Keratinocyte (primary cell): Measurements from ENCODE around the gene SLC39A10.

Experiments used
- CTCF ChIP-seq, 3 experiments: IDR thresholded peaks in 1 of 3; conservative IDR thresholded peaks in 1 of 3; optimal IDR thresholded peaks in 1 of 3; 2 replicates in 2 of 3; 3 replicates in 1 of 3; pipeline versions ENCODE3 to v1.5.1; 2011; ENCODE audit warnings: low read length in 3 of 3, mild to moderate bottlenecking in 3 of 3, moderate library complexity in 2 of 3, control low read depth in 1 of 3, inconsistent platforms in 1 of 3; ENCODE audit not compliant: insufficient read depth in 2 of 3; ENCODE audit errors: extremely low read depth in 1 of 3
- EZH2 ChIP-seq: IDR thresholded peaks from one replicate; pipeline ENCODE4 v1.6.1; 2012; ENCODE audit warnings: inconsistent platforms, mild to moderate bottlenecking, low read length, moderate library complexity

GRCh38 chr2:195659982-195660890 lies 3.2 kb downstream of the SLC39A10 start:
- peak; percentile 63 to 66 (median 64) for TF ChIP-seq CTCF (optimal IDR thresholded peaks at IDR 0.05 in 1 of 3, IDR thresholded peaks at IDR 0.05 in 1 of 3, conservative IDR thresholded peaks at IDR 0.05 in 1 of 3; ENCODE audit: extremely low read depth in 1 of 3, insufficient read depth in 2 of 3, low read length in 3 of 3)
- TF ChIP-seq EZH2, result no peak
